Kidney (tissue), 14 donors: ENCODE data around the gene AADACL2. TPM values are rescaled to one million over a fixed set of nuclear protein-coding genes. Genes with fewer than 3 reads are reported as not detected.

Experiments used
- DNase-seq, 5 donors: peaks; one replicate each; pipeline ENCODE4 v3.0.0-alpha.2; 2013 to 2020
- FAIRE-seq: peaks from 2 replicates; lab custom pipeline; 2012; peaks lifted over from hg19 to GRCh38; lab: Jason Lieb, UNC
- H3K27ac ChIP-seq, 2 donors: one replicate each; pipeline ENCODE4 v1.7.0; 2013; ENCODE audit warnings: low read depth in 2 of 2, low read length in 2 of 2, inconsistent platforms in 1 of 2
- H3K27me3 ChIP-seq: one replicate; pipeline ENCODE4 v1.7.1; 2013; ENCODE audit warnings: low read length, inconsistent platforms; ENCODE audit not compliant: control insufficient read depth, insufficient read depth
- H3K36me3 ChIP-seq, 3 donors: one replicate each; pipeline versions ENCODE4 v1.7.0 to v1.7.1; 2013; ENCODE audit warnings: low read length in 3 of 3, control low read depth in 1 of 3, inconsistent platforms in 1 of 3; ENCODE audit not compliant: insufficient read depth in 3 of 3, control insufficient read depth in 2 of 3
- H3K4me1 ChIP-seq, 3 donors: one replicate each; pipeline versions ENCODE4 v1.7.0 to v1.7.1; 2013; ENCODE audit warnings: low read length in 3 of 3, inconsistent platforms in 1 of 3, low read depth in 1 of 3; ENCODE audit not compliant: control insufficient read depth in 2 of 3, insufficient read depth in 2 of 3
- H3K4me3 ChIP-seq, 3 donors: one replicate each; pipeline versions ENCODE4 v1.7.0 to v1.8.1; 2013; ENCODE audit warnings: low read length in 3 of 3, control low read depth in 1 of 3, inconsistent platforms in 1 of 3
- H3K9ac ChIP-seq, 3 donors: one replicate each; pipeline versions ENCODE4 v1.7.0 to v1.7.1; 2013; ENCODE audit warnings: low read length in 3 of 3, control low read depth in 1 of 3, inconsistent platforms in 1 of 3
- H3K9me3 ChIP-seq, 3 donors: one replicate each; pipeline versions ENCODE4 v1.7.0 to v1.7.1; 2013; ENCODE audit warnings: low read length in 3 of 3, control low read depth in 1 of 3, inconsistent platforms in 1 of 3; ENCODE audit not compliant: control insufficient read depth in 2 of 3, insufficient read depth in 1 of 3
- CTCF ChIP-seq: IDR thresholded peaks from 3 replicates; pipeline ENCODE4 v1.5.1; 2012; ENCODE audit warnings: mild to moderate bottlenecking, moderate library complexity, borderline replicate concordance; ENCODE audit not compliant: insufficient read depth; ENCODE audit errors: extremely low read depth
- intact Hi-C: fragments of 100-400 bp; cut with DNase I; formaldehyde crosslinking; loops from one replicate; pipeline ENCODE4 v1.11.1; 2022
- polyA plus RNA-seq: library from polyadenylated mRNA; stranded (reverse); fragments of 350-450 nt; fragmentation: Illumina TruSeq; extraction: RNeasy Lipid Tissue Mini Kit (QIAGEN cat#74804); gene quantifications from one replicate; pipeline ENCODE4 v1.2.3, GENCODE V29; 2014; ENCODE audit warnings: low read depth, low replicate concordance; ENCODE audit not compliant: insufficient read depth
- total RNA-seq: library from RNA; stranded (reverse); fragmentation: NEBNext Ultra II Directional; extraction: Animal tissue kit (Norgen Biotek cat#: 25700); gene quantifications from one replicate; pipeline ENCODE4 v1.2.1, GENCODE V29; 2021
- donor health status: control.
- donor health status: control.
- donor health status: control.
- donor health status: control.
- donor health status: control.
- donor health status: DM: yes; HTN: yes; CAD: no.
- donor health status: Normal renal cell carcinoma (clear cell type).

The AADACL2 gene
- total and polyA plus RNA-seq, 2 donors from 2014 or later: not detected

DNA sequence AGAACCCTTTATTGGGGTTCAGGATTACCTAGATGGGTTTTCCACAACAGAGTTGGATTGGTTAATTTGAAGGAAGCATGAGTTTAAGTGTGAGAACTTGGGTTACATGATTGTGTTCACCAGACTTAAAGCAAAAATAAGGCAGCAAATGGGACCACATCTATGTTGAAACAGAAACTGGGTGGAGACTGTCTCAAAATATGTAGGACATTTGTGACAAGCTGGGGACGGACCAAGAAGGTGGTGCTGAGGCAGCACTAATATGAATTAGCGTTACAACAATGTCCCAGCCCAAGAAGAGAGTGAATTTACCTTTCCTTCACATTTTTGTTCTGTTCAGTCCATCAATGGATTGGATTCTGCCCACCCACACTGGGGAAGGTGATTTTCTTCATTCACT, 866 bp upstream of the AADACL2 start:
- TF ChIP-seq CTCF: no peak
- no peak overlapping the region for H3K9ac ChIP-seq
- H3K27me3 ChIP-seq: no peaks in the 10 kb centered on the region
- no peak for FAIRE-seq
- DNase-seq: no peak
- H3K27ac ChIP-seq: no peak overlapping the region
- intact Hi-C loops: no loop called here
- H3K4me3 ChIP-seq: no peak overlapping the region
- no peaks in the 10 kb centered on the region for H3K36me3 ChIP-seq
- H3K9me3 ChIP-seq: no peaks in the 10 kb centered on the region
- H3K4me1 ChIP-seq: no peaks in the 10 kb centered on the region

DNA sequence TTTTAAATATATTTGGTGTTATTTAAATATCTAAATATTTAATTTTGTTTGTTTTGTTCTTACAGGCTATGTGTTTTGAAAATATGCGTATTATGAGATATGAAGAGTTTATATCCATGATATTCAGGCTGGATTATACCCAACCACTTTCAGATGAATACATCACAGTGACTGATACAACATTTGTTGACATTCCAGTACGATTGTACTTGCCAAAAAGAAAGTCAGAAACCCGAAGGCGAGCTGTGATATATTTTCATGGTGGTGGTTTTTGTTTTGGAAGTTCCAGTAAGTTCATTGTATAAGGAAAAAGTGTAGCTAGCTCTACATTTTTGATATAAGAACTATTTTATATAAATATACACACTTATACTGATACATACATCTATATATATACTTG, 6.9 kb downstream of the AADACL2 start:
- H3K27me3 ChIP-seq: no peaks in the 10 kb centered on the region
- no peak for FAIRE-seq
- H3K9me3 ChIP-seq: no peaks in the 10 kb centered on the region
- DNase-seq: no peak
- no peak overlapping the region for H3K4me3 ChIP-seq
- no peak overlapping the region for H3K9ac ChIP-seq
- no peak overlapping the region for H3K27ac ChIP-seq
- H3K36me3 ChIP-seq: no peaks in the 10 kb centered on the region
- no peak for TF ChIP-seq CTCF
- no peaks in the 10 kb centered on the region for H3K4me1 ChIP-seq
- intact Hi-C loops: no loop called here

- Histone ChIP-seq H3K4me1 (no peaks in the 10 kb centered on the region), H3K9me3 (peaks cover 0 to under 1% (median 0%) of the 10 kb centered on the region in 3 donors), H3K4me3 (no peak overlapping the region), H3K27me3 (no peaks in the 10 kb centered on the region), H3K36me3 (no peaks in the 10 kb centered on the region), H3K27ac (no peak overlapping the region), H3K9ac (no peak overlapping the region)
- DNase-seq (no peak), FAIRE-seq (no peak)
- no peak for TF ChIP-seq CTCF
- intact Hi-C loops: no loop called here
These were observed 10.1 kb downstream of the AADACL2 start for GRCh38 chr3:151743855-151744254.

DNA sequence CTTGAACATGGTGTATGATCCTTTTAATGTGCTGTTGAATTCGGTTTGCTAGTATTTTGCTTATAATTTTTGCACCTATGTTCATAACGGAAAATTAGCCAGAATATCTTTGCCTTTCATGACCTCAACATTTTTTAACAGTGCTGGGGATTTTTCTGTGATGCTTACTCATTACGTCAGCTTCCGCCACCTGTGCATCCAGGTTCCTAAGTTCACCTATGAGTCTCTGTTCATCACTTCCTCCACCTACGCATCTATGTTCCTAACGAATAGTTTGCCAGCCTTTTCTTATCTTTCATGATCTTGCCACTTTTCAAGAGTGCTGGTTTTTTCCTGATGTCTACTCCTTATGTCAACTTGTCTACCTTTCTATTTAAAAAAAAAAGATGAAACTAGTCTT, 16.5 kb downstream of the AADACL2 start:
- Histone ChIP-seq H3K27me3 (no peaks in the 10 kb centered on the region), H3K4me1 (no peaks in the 10 kb centered on the region), H3K36me3 (no peaks in the 10 kb centered on the region), H3K9me3 (peaks cover 0 to 2% (median 0%) of the 10 kb centered on the region in 3 donors), H3K27ac (no peak overlapping the region), H3K4me3 (no peak overlapping the region), H3K9ac (no peak overlapping the region)
- intact Hi-C loops: no loop called here
- no peak for TF ChIP-seq CTCF
- DNase-seq (no peak), FAIRE-seq (no peak)
